OCI-M2 (cell line): ENCODE results near the gene RPEL1.
"Not testable (repeated sequence)": the region's sequence is repeated elsewhere in the genome, so short reads cannot be mapped to it uniquely, and the experiment has no call there.

Experiments used
- DNase-seq: peaks from one replicate; lab custom pipeline; 2025; ENCODE audit not compliant: unreplicated experiment; lab: John Stamatoyannopoulos, UW

Gene RPEL1

GRCh38 chr10:103232772-103233488 lies 12.8 kb upstream of the RPEL1 start:
- no peak for DNase-seq

GRCh38 chr10:103235775-103236174 lies 9.9 kb upstream of the RPEL1 start:
- DNase-seq = no peak

GRCh38 chr10:103238506-103239252 lies 7.0 kb upstream of the RPEL1 start:
- no peak for DNase-seq

GRCh38 chr10:103241262-103242011 lies 4.2 kb upstream of the RPEL1 start:
- no peak for DNase-seq

GRCh38 chr10:103244666-103245271 lies 918 bp upstream of the RPEL1 start:
- DNase-seq = no peak

GRCh38 chr10:103246324-103246723 lies 637 bp downstream of the RPEL1 start:
- DNase-seq = no peak

- no peak for DNase-seq
Measured at GRCh38 chr10:103254113-103254512, 8.4 kb downstream of the RPEL1 start.

- no peak for DNase-seq
Measured at GRCh38 chr10:103254538-103255325, 9.0 kb downstream of the RPEL1 start.

- DNase-seq = no peak
Measured at GRCh38 chr10:103256613-103257012, 10.9 kb downstream of the RPEL1 start.

GRCh38 chr10:103257812-103258211 lies 12.1 kb downstream of the RPEL1 start:
- DNase-seq = no peak

- DNase-seq = not testable (repeated sequence)
Measured at GRCh38 chr10:103258928-103259327, 13.2 kb downstream of the RPEL1 start.

GRCh38 chr10:103259989-103260388 lies 14.3 kb downstream of the RPEL1 start:
- DNase-seq = no peak

- DNase-seq = no peak
Measured at GRCh38 chr10:103262229-103262628, 16.5 kb downstream of the RPEL1 start.

GRCh38 chr10:103265717-103266329 lies 20.1 kb downstream of the RPEL1 start:
- peak; percentile 48 for DNase-seq

GRCh38 chr10:103273041-103273441 lies 27.4 kb downstream of the RPEL1 start:
- no peak for DNase-seq

GRCh38 chr10:103276251-103276895 lies 30.7 kb downstream of the RPEL1 start:
- DNase-seq = no peak

GRCh38 chr10:103276896-103277712 lies 31.4 kb downstream of the RPEL1 start, which contains the start of gene INA:
INA (plus strand) TSS chr10:103277138; CDS start chr10:103277212, 74 bp downstream.
- no peak for DNase-seq

- DNase-seq = no peak
Measured at GRCh38 chr10:103277713-103278536, 32.2 kb downstream of the RPEL1 start.
